HepG2 (cell line): Measurements from ENCODE around the gene SLC4A2. TPM values are rescaled to one million over a fixed set of nuclear protein-coding genes. Genes with fewer than 3 reads are reported as not detected.

Source experiments
- ATAC-seq: fragments of 200-7000 bp; cut with Tn5 transposase; 3 replicates; pipeline ENCODE4 v1.9.1; 2020; ENCODE audit warnings: mild to moderate bottlenecking, moderate library complexity
- BruUV-seq: library from RNA; stranded (reverse); fragments of 400-500 nt; replicated peaks from 2 replicates; lab custom pipeline; 2021; lab: Mats Ljungman, UMichigan
- CTCF ChIA-PET: fragments of 300-600 bp; formaldehyde crosslinking; extraction: SDS; loops from one replicate; lab custom pipeline; 2021; ENCODE audit warnings: low total read pairs, inconsistent platforms, low intra/inter-chr PET ratio; lab: Yijun Ruan, JAX
- POLR2A ChIA-PET: fragments of 350-600 bp; sonication (Branson Sonifier 250); formaldehyde crosslinking; loops from one replicate; lab custom pipeline; 2020; ENCODE audit warnings: antibody characterized with exemption, inconsistent platforms; lab: Yijun Ruan, JAX
- DNase-seq: peaks from one replicate; pipeline ENCODE4 v3.0.0-alpha.2; 2015; ENCODE audit warnings: low spot score
- FAIRE-seq: peaks from 3 replicates; lab custom pipeline; 2011; peaks lifted over from hg19 to GRCh38; lab: Jason Lieb, UNC
- H2AFZ ChIP-seq: one replicate; pipeline ENCODE4 v1.6.1; 2011; ENCODE audit warnings: low read length, inconsistent platforms
- H3K27ac ChIP-seq: fragments of 300-600 bp; 3 replicates; pipeline ENCODE4 v1.8.0; 2011; ENCODE audit warnings: mixed run types, mild to moderate bottlenecking, mixed read lengths, low read length, inconsistent platforms; ENCODE audit not compliant: insufficient read depth; ENCODE audit errors: extremely low read length
- H3K27me3 ChIP-seq, 2 experiments: fragments of 200-600 bp in 1 of 2; 2 replicates in 1 of 2; 3 replicates in 1 of 2; pipeline versions ENCODE4 v1.6.0 to v1.8.0; 2011; ENCODE audit warnings: low read length in 2 of 2, mild to moderate bottlenecking in 2 of 2, moderate library complexity in 2 of 2, inconsistent platforms in 1 of 2; ENCODE audit not compliant: insufficient read depth in 2 of 2, control insufficient read depth in 1 of 2
- H3K36me3 ChIP-seq, 2 experiments: fragments of 200-600 bp in 1 of 2; replicated peaks in 1 of 2; 2 replicates in 1 of 2; 3 replicates in 1 of 2; pipeline versions ENCODE4 v1.5.1 to v1.8.0; 2011; ENCODE audit warnings: low read length in 2 of 2, inconsistent platforms in 1 of 2; ENCODE audit not compliant: insufficient read depth in 2 of 2, control insufficient read depth in 1 of 2
- H3K4me1 ChIP-seq: 2 replicates; pipeline ENCODE4 v1.5.1; 2012; ENCODE audit warnings: low read length, inconsistent platforms; ENCODE audit not compliant: insufficient read depth
- H3K4me2 ChIP-seq: 2 replicates; pipeline ENCODE4 v1.6.0; 2011; ENCODE audit warnings: low read depth, low read length, inconsistent platforms
- H3K4me3 ChIP-seq, 3 experiments: fragments of 200-600 bp in 1 of 3; sonication (generic), shearing (Covaris generic) in 1 of 3; replicated peaks in 1 of 3; 2 replicates each; pipeline ENCODE4 v1.5.1; 2011 to 2016; ENCODE audit warnings: low read length in 3 of 3, inconsistent platforms in 2 of 3, low read depth in 2 of 3, mild to moderate bottlenecking in 2 of 3, control low read depth in 1 of 3, mixed read lengths in 1 of 3; ENCODE audit not compliant: insufficient read depth in 1 of 3
- H3K79me2 ChIP-seq: one replicate; pipeline ENCODE4 v1.6.1; 2011; ENCODE audit warnings: low read length, inconsistent platforms; ENCODE audit not compliant: insufficient read depth
- H3K9ac ChIP-seq: 2 replicates; pipeline ENCODE4 v1.6.0; 2011; ENCODE audit warnings: mild to moderate bottlenecking, low read depth, low read length, inconsistent platforms; ENCODE audit not compliant: insufficient read depth
- H3K9me3 ChIP-seq: 2 replicates; pipeline ENCODE4 v1.5.1; 2012; ENCODE audit warnings: mild to moderate bottlenecking, low read length
- H4K20me1 ChIP-seq: 2 replicates; pipeline ENCODE4 v1.6.0; 2011; ENCODE audit warnings: inconsistent platforms, mild to moderate bottlenecking, low read length, moderate library complexity; ENCODE audit not compliant: insufficient read depth
- ARID5B ChIP-seq: IDR thresholded peaks from 2 replicates; pipeline ENCODE4 v1.4.0; 2020; ENCODE audit warnings: mild to moderate bottlenecking, missing genetic modification reagents
- KIAA2018 ChIP-seq: sonication (generic); formaldehyde crosslinking; IDR thresholded peaks from 2 replicates; pipeline ENCODE4 v1.5.0; 2020; ENCODE audit warnings: mild to moderate bottlenecking, missing genetic modification reagents, borderline replicate concordance
- NFE2L1 ChIP-seq: sonication (generic); formaldehyde crosslinking; IDR thresholded peaks from 2 replicates; pipeline ENCODE4 v1.4.0; 2020; ENCODE audit warnings: missing genetic modification reagents, mild to moderate bottlenecking, borderline replicate concordance
- PRPF4 ChIP-seq: fragments of 200-400 bp; formaldehyde crosslinking; IDR thresholded peaks from 2 replicates; pipeline ENCODE4 v1.6.1; 2016; ENCODE audit warnings: low read length, low read depth; ENCODE audit not compliant: poor library complexity, severe bottlenecking
- SNAI1 ChIP-seq: sonication (generic); formaldehyde crosslinking; IDR thresholded peaks from 2 replicates; pipeline ENCODE4 v1.5.0; 2020; ENCODE audit warnings: mild to moderate bottlenecking, missing genetic modification reagents, borderline replicate concordance
- STAG1 ChIP-seq: sonication (generic); formaldehyde crosslinking; IDR thresholded peaks from 2 replicates; pipeline ENCODE4 v1.4.0; 2020; ENCODE audit warnings: missing genetic modification reagents
- ZNF124 ChIP-seq: sonication (generic); formaldehyde crosslinking; IDR thresholded peaks from 2 replicates; pipeline ENCODE4 v1.4.0; 2020; ENCODE audit warnings: missing genetic modification reagents
- ZNF264 ChIP-seq: sonication (generic); formaldehyde crosslinking; IDR thresholded peaks from 2 replicates; pipeline ENCODE4 v1.4.0; 2020; ENCODE audit warnings: missing genetic modification reagents
- ZNF335 ChIP-seq: sonication (generic); formaldehyde crosslinking; IDR thresholded peaks from 2 replicates; pipeline ENCODE4 v1.4.0; 2020; ENCODE audit warnings: missing genetic modification reagents
- ZNF432 ChIP-seq: sonication (generic); formaldehyde crosslinking; IDR thresholded peaks from 2 replicates; pipeline ENCODE4 v1.5.0; 2020; ENCODE audit warnings: missing genetic modification reagents, mild to moderate bottlenecking, borderline replicate concordance
- ZNF615 ChIP-seq: sonication (generic); formaldehyde crosslinking; IDR thresholded peaks from 2 replicates; pipeline ENCODE4 v1.5.0; 2020; ENCODE audit warnings: mild to moderate bottlenecking, missing genetic modification reagents, borderline replicate concordance
- WGBS: methylation state at CpG from one replicate; pipeline ENCODE4 v1.1.6; 2017; ENCODE audit warnings: low lambda C conversion rate; 5-methylcytosine and 5-hydroxymethylcytosine counted together
- in situ Hi-C: cut with HindIII; loops from 2 replicates; pipeline ENCODE4 v1.10.0; 2017; ENCODE audit warnings: low pct_unique_long_range_greater_than_20kb; ENCODE audit not compliant: extremely low pct_ligation_motif_present
- intact Hi-C: fragments of 100-400 bp; cut with micrococcal nuclease; formaldehyde crosslinking; loops from one replicate; pipeline ENCODE4 v1.10.0; 2022; ENCODE audit not compliant: unreplicated experiment
- polyA plus RNA-seq, 8 experiments: library from polyadenylated mRNA; depleted of rRNA in 3 of 8; stranded (reverse) in 7 of 8; unstranded in 1 of 8; fragments of >200 nt; fragmentation: Illumina TruSeq in 4 of 8; extraction: Trizol in 4 of 8; gene quantifications; 2 replicates each; pipeline versions ENCODE4 v1.2.1 to v1.2.3, GENCODE V29; 2011 to 2016; ENCODE audit warnings: low read depth in 4 of 8, missing spikeins in 1 of 8, mixed read lengths in 1 of 8; ENCODE audit not compliant: insufficient read depth in 1 of 8
- total RNA-seq, 5 experiments: library from RNA; depleted of rRNA; stranded (reverse); fragments of >200 nt; fragmentation: Illumina TruSeq; extraction: Trizol; gene quantifications; 2 replicates each; pipeline ENCODE4 v1.2.3, GENCODE V29; 2016; ENCODE audit warnings: low read depth in 1 of 5

The SLC4A2 gene
- total and polyA plus RNA-seq, 2 of the 13 experiments (the other 11 are each of a cell fraction or from before 2014, with no cell fraction given): 51.9 to 73.4 TPM

GRCh38 chr7:151062399-151063211, 3.2 kb downstream of the SLC4A2 start:
- ChIA-PET POLR2A (interaction anchor here (0.6 to 4.4 kb wide), 20 partner anchors 10 to 457 kb away, joined by 3 to 144 read pairs (median 6); partner anchors contain the start of genes ABCB8, ABCF2, AGAP3 and FASTK), CTCF (no interaction called here)
- no peaks in the 10 kb centered on the region; a peak in 1 of 5 replicates for H3K27me3 ChIP-seq
- peak overlapping the region; percentile 95 for H3K27ac ChIP-seq
- 1% methylated on average over 14 of the region's 43 CpGs for WGBS
- H3K79me2 ChIP-seq: peaks cover 16% of the 10 kb centered on the region
- peaks cover 4% of the 10 kb centered on the region; the same call in 1 of the 2 replicates for H4K20me1 ChIP-seq
- peak overlapping the region; percentile 62 to 80 (median 70) for H3K4me3 ChIP-seq
- in situ Hi-C loops: no loop called here
- DNase-seq (peak; percentile 97), ATAC-seq (peak; percentile 59), FAIRE-seq (peak; percentile 97)
- peaks cover 8 to 32% of the 10 kb centered on the region in 2 experiments; a peak in 4 of 5 replicates for H3K36me3 ChIP-seq
- H3K4me1 ChIP-seq: peaks cover 45% of the 10 kb centered on the region
- no peak overlapping the region for H2AFZ ChIP-seq
- no TSS peak for BruUV-seq
- H3K9me3 ChIP-seq: no peaks in the 10 kb centered on the region
- H3K4me2 ChIP-seq: peak overlapping the region; percentile 98
- H3K9ac ChIP-seq: peak overlapping the region; percentile 82
- intact Hi-C loops: loop anchor here (1.0 kb wide), 1 partner anchor 18 kb away; the partner anchor contains the start of gene FASTK
- TF ChIP-seq NFE2L1 (no peak), ZNF124 (no peak), STAG1 (no peak), PRPF4 (no peak), ZNF615 (CRISPR knock-in tag) (no peak), ZNF335 (CRISPR knock-in tag) (no peak), KIAA2018 (CRISPR knock-in tag) (no peak), ZNF264 (no peak), ZNF432 (CRISPR knock-in tag) (no peak), ARID5B (CRISPR knock-in tag) (no peak), SNAI1 (CRISPR knock-in tag) (no peak)
